Measurements from ENCODE around the gene GGA1. TPM values are rescaled to one million over a fixed set of nuclear protein-coding genes. Genes with fewer than 3 reads are reported as not detected.

The GGA1 gene
- total and polyA plus RNA-seq, 2 of the 4 experiments (the other 2 are of a cell fraction): 17.2 to 48.5 TPM

- no peak for TF ChIP-seq CTCF (conservative IDR thresholded peaks at IDR 0.05; ENCODE audit: low read depth, low read length)
- no peak for TF ChIP-seq BHLHE40 (IDR thresholded peaks at IDR 0.05; ENCODE audit: low read depth, low read length)
These were observed 9.5 kb downstream of the GGA1 start (continued) for GRCh38 chr22:37618072-37618656.

GRCh38 chr22:37618674-37619073 lies 10.0 kb downstream of the GGA1 start:
- H3K4me2 ChIP-seq (ENCODE audit: low read depth, low read length): no peak overlapping the region
- H3K4me1 ChIP-seq (ENCODE audit: control insufficient read depth, insufficient read depth, low read length): peaks cover 4% of the 10 kb centered on the region
- H3K27me3 ChIP-seq (ENCODE audit: control insufficient read depth, insufficient read depth, low read length): no peaks in the 10 kb centered on the region
- no peak overlapping the region for H4K91ac ChIP-seq (ENCODE audit: insufficient read depth, low read depth, low read length)
- BruUV-seq (replicated peaks): no TSS peak
- H2AK5ac ChIP-seq (ENCODE audit: low read depth, low read length): no peak overlapping the region
- H3K9ac ChIP-seq (ENCODE audit: low read depth, low read length): no peak overlapping the region
- DNase-seq (no peak), ATAC-seq (ENCODE audit: low read depth) (no peak)
- no peak overlapping the region for H4K5ac ChIP-seq (ENCODE audit: low read depth, low read length)
- WGBS, 2 experiments (ENCODE audit: extremely low coverage in 2 of 2, insufficient read length in 1 of 2): 80% methylated on average over 1 of the region's 6 CpGs; no CpG with 5 or more reads in 1 of the 2 experiments
- no peaks in the 10 kb centered on the region for H4K20me1 ChIP-seq (ENCODE audit: insufficient read depth, low read length)
- H2BK20ac ChIP-seq (ENCODE audit: low read depth, low read length): no peak overlapping the region
- CTCF ChIA-PET: interaction anchor here (0.6 kb wide), 1 partner anchor 27 kb away, joined by 4 read pairs; no protein-coding TSS in a partner anchor
- peaks cover 48% of the 10 kb centered on the region for H3K36me3 ChIP-seq (ENCODE audit: control insufficient read depth, insufficient read depth, low read length)
- no peak overlapping the region for H2AK9ac ChIP-seq (replicated peaks; ENCODE audit: low read depth, low read length, poor library complexity)
- in situ Hi-C loops (cut with MboI; ENCODE audit: low sequenced_read_pairs): no loop called here
- no peak overlapping the region for H3K4ac ChIP-seq (ENCODE audit: low read depth, low read length)
- POLR2A ChIA-PET (ENCODE audit: unreplicated experiment): no interaction called here
- peaks cover 0 to 16% of the 10 kb centered on the region in 2 experiments; a peak in 2 of 4 replicates for H3K79me1 ChIP-seq (ENCODE audit: low read depth in 1 of 2, low read length in 2 of 2)
- H3K18ac ChIP-seq (ENCODE audit: low read depth, low read length): no peak overlapping the region
- no peak overlapping the region for H2BK15ac ChIP-seq (ENCODE audit: low read depth, low read length)
- no peak overlapping the region for H3K23ac ChIP-seq (ENCODE audit: low read depth, low read length)
- intact Hi-C loops (cut with micrococcal nuclease): no loop called here
- no peak overlapping the region for H2BK120ac ChIP-seq (ENCODE audit: low read depth, low read length)
- H3K9me3 ChIP-seq (ENCODE audit: control insufficient read depth, insufficient read depth, low read length): no peaks in the 10 kb centered on the region
- H2AFZ ChIP-seq (replicated peaks; ENCODE audit: low read length, poor library complexity): no peak overlapping the region
- no peak overlapping the region for H4K8ac ChIP-seq (ENCODE audit: low read depth in 2 of 2, low read length in 2 of 2)
- no peak overlapping the region for H3K4me3 ChIP-seq (ENCODE audit: insufficient read depth, low read depth, low read length)
- dilution Hi-C loops (cut with HindIII; ENCODE audit: low sequenced_read_pairs, unreplicated experiment): no loop called here
- peaks cover 3% of the 10 kb centered on the region; the same call in 1 of the 2 replicates for H3K9me1 ChIP-seq (ENCODE audit: insufficient read depth, low read length)
- H3K14ac ChIP-seq (replicated peaks; ENCODE audit: low read depth, low read length): no peak overlapping the region
- H3K27ac ChIP-seq (ENCODE audit: insufficient read depth, low read length): no peak overlapping the region
- H3K56ac ChIP-seq (ENCODE audit: extremely low read depth, insufficient read depth, low read length): no peak overlapping the region
- no peak overlapping the region for H2BK5ac ChIP-seq (ENCODE audit: low read depth, low read length, poor library complexity, severe bottlenecking)
- TF ChIP-seq MAFK (IDR thresholded peaks at IDR 0.05; ENCODE audit: low read depth, low read length) (no peak), BHLHE40 (IDR thresholded peaks at IDR 0.05; ENCODE audit: low read depth, low read length) (no peak), ELK1 (IDR thresholded peaks at IDR 0.05; ENCODE audit: borderline replicate concordance, low read depth, low read length) (no peak)

All from IMR-90 (cell line).